HG03064 (cell line): ENCODE results near the gene ELOVL2.
A peak's percentile ranks its signal among the peaks of the same experiment; 100 is the strongest.

ENCODE experiments used
- ATAC-seq: cut with Tn5 transposase; IDR thresholded peaks from one replicate; pipeline ENCODE4 v1.9.1; 2021; ENCODE audit warnings: low read depth; ENCODE audit not compliant: unreplicated experiment

ELOVL2 gene

DNA sequence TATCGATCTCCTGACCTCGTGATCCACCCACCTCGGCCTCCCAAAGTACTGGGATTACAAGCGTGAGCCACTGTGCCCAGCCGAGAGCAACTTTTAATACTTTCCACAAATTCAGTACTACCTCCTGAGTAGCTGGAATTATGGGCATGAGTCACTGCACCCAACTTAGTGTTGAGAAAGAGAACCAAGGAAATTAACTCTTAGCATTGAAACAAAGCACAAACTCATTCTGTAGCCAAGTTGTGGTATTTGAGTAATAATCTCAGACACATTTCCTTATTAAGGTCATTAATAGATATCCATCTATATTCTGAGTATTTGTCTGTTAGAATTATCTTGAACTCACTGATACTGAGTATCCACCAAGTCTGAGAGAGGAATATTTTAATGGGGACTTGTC is 14.3 kb upstream of the ELOVL2 start:
- ATAC-seq: no peak

GRCh38 chr6:11056871-11057270 is 12.8 kb upstream of the ELOVL2 start:
- no peak for ATAC-seq

- no peak for ATAC-seq
Observed at GRCh38 chr6:11055127-11055627, 11.1 kb upstream of the ELOVL2 start.

GRCh38 chr6:11054722-11055121 is 10.6 kb upstream of the ELOVL2 start:
- ATAC-seq: no peak

- no peak for ATAC-seq
Observed at GRCh38 chr6:11053307-11053706, 9.2 kb upstream of the ELOVL2 start.

DNA sequence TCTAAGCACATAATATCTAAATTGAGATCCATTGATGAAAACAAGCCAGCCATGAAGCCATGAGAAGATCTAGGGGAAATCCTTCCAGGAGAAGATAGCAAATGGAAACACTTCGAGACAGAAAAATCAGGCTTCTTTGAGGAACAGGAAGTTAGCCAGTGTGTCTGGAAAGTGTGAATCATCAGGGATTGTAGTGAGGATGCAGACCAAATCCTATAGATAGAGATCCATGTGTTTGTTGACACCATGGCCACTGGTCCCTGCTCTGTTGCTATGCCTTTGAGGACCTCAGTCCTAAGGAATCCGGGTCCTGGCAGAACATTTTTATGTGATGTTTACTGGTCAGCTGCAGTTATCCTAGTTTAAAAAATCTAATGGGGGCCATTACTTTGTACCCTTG is 6.6 kb upstream of the ELOVL2 start:
- ATAC-seq: no peak

GRCh38 chr6:11044712-11045167 is 635 bp upstream of the ELOVL2 start:
- ATAC-seq: no peak

DNA sequence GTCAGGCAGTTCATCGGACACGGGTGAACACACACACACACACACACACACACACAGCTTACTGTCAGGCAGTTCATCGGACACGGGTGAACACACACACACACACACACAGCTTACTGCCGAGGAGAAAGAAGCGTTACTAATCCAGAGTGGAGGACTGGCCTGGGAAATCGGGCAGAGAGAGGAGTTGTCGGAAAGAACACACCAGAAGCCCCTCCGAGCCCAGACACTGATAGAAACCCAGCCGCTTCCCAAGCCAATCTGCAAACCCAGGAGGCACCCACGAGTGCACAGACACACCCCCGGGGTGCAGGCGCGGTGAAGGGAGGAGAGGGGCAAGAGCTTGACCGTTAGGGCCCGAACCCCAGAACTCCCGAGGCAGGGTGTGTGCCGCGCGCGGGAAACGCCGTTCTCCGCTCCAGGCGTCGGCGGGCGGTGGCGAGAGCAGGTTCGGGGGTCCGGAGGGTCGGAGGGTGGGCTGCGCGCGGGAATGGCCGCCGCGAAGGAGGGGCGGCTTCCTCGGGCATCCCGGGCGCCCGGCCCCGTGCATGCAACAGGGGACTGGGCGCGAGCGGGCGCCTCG is 636 bp downstream of the ELOVL2 start:
- ATAC-seq: no peak

DNA sequence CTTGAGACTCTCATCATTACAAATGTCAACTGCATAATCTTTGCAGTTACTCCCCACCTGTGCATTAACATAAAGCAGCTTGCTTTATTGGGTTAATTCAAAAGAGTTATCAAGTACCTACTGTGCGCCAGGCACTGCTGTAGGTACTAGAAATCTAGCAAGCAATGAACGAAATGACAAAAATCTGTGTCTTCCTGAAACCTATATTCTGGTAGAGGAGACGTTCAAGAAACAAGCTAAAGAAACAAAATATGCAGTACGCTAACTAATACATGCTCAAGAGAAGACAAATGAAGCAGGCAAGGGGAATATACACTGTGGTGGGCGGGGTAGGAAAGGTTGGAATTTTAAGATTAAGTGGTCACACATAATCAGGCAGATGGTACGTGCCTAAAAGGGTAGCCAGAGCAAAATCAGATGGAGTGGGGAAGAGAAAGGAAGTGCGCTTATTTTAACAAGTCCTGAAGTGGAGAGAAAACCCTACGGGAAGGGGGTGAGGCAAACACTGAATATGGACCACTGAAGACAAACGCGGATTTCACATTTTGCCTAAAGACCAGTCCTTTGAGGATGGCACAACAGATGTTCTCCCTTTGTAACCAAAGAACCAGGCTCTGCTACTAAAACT is 1.2 kb downstream of the ELOVL2 start:
- no peak for ATAC-seq

DNA sequence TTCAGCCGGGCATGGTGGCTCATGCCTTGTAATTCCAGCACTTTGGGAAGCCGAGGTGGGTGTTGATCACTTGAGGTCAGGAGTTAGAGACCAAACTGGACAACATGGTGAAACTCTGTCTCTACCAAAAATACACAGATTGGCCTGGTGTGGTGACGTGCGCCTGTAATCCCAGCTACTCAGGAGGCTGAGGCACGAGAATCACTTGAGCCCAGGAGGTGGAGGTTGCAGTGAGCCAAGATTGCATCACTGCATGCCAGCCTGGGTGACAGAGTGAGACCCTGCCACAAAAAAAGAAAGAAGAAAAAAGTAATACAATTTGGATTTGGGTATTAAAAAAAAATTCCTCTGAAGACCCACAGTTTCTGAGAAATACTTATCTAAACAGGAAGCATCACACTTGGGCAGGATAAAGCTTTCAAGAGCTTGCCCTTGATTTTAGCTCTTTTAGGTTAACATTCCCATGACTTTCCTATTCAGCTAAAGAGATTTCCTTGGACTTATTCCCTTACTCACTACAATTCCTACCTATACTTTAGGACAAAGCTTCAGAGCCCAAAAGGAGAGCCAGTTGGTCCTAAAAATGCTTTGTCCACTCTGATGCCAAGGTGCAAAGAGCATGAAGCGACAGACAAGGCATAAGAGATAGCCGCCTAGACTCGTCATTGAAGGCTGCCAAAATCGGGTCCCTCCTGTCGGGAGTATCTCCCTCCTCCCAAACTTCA is 1.9 kb downstream of the ELOVL2 start:
- no peak for ATAC-seq

- ATAC-seq: no peak
Observed at GRCh38 chr6:11040134-11040533, 4.0 kb downstream of the ELOVL2 start.

DNA sequence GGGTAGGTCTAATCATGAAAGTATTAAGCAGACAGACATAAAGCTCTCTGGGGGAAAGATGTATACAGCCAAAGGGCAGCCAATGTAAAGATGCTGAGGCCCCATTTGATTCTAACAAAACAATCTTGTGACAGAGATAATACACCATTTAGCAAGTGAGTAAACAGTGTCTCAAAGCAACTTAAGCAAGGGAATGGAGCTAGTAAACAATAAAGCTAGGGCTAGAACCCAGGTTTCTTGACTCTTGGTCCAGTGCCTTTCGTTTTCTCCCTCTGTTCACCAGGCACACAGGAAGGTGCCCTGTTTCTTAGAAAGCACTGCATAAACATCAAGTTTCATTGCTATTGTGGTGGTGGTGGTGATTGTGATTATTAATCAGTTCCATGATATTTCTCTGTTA is 5.1 kb downstream of the ELOVL2 start:
- no peak for ATAC-seq

- ATAC-seq: no peak
Observed at GRCh38 chr6:11036977-11037430, 7.1 kb downstream of the ELOVL2 start.

DNA sequence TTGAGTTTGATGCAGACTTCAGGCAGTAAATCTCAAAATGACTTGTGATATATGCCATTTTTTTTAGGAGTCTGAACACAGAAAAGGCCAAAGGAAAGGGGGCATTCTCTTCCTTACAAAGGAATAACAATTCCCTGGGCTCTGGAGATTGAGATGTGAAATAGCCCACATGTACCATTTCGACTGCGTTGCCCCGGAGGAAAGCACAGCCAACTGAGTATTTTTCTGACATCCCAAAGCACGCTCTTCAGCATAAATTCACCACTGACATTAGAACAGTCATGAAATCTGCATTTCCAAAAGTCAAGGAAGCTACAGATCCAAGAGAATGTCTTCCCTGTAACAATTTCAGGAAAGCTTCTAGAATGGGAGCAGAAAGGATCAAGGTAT is 7.8 kb downstream of the ELOVL2 start:
- ATAC-seq: no peak

DNA sequence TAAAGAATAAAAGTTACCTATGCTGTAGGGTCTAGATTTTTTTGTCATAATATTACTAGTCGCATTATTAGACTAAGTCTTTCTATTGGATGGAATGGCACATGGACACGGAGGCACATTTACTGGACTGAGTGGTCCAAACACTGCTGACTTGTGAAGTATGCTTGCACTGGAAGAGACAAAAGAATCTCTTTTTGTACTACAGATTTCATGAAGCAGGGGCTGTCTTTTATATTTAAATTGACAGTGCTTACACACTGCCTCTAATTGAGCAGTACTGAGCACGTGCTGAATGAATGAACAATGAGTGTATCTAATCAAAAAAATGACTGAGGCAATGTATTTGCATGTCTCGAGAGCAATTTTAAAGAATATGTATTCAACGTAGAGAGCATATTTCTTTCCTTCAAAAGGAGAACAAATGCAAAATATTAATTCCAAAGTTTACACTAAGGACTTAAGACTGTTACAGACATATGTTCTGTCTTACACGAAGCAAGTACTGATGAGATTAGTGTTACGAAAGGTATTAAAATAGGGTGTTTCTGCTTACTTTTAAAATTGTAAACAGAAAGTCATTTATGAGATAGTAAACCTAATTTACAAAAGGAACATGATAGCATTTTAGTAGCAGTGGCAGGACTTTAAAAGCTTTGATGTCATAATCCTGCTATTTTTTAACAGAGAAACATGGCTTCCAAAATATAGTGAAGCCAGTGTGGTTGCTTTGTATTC is 8.3 kb downstream of the ELOVL2 start:
- ATAC-seq: no peak

DNA sequence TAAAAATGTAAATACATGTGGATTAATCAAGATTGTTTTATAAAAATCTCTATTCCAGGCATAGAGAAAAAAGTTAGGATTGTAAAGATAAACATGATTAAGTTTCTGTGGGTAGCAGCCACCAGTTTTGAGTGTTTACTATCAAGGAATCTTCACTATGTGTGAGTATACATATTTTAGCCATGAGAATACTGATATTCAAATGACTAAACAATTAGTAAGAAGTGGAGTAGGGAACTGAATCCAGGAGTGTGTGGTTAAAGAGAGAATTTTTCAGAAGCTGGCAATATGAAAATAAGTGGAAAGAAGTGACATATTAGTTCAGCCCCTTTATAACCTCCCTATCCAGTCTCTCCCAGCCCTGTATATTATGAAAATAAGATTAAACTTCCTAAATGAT is 10.3 kb downstream of the ELOVL2 start:
- no peak for ATAC-seq

- no peak for ATAC-seq
Observed at GRCh38 chr6:11030904-11031303, 13.2 kb downstream of the ELOVL2 start.

DNA sequence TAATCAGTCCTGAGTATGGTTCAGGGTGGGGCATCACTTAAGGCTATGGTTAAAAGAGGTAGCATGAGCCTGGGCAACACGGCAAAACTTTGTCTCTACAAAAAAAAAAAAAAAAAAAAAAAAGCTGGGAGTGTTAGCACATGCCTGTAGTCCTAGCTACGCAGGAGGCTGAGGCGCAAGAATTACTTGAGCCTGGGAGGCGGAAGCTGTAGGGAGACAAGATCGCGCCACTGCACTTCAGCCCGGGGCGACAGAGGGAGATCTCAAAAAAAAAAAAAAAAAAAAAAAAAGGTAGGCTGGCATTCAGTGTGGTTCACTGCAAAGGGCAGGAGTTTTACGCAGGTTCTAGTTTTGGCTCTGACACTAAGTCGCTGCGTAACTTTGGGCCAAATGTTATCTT is 15.1 kb downstream of the ELOVL2 start:
- no peak for ATAC-seq

GRCh38 chr6:11027565-11028110 is 16.5 kb downstream of the ELOVL2 start:
- ATAC-seq: no peak

DNA sequence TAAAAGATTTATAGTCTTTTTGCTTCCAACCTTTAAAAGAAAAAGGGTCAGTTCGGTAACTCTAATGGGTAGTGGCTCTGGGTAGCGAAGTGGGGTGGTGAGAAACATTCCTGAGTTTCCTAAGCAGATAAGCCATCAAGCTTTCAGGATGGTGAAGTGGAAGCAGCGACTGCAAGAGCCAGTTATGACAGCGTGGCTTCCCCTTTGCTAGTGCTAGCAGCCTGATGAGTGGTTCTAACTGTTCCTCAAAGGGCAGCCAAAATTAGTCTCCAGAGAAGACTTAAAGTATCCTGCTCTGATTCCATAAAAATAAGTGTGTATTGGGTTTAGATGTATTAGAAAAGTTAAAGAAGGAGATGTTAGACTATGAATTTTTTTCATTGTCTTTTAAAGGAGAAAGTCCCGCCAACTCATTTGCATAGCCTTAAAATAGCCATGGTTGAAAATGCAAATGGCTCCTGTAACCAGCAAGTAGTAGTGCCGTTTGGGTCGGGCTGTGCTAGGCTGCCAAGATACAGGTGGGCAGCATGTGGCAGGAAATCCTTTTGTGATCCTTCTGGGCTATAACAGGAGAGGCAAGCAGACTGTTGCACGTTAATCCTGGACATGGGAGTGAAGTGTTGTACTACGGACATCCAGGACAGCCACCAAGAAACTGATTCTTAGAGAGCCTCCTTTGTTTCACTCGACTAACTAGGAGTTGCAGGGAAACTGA is 18.0 kb downstream of the ELOVL2 start:
- ATAC-seq: peak; percentile 71
